Epithelial cell of esophagus (primary cell): ENCODE measurements around the gene DGKZ.

Experiments used
- DNase-seq: peaks from one replicate; pipeline ENCODE4 v3.0.0; 2010; ENCODE audit warnings: low read depth
- H3K4me3 ChIP-seq: 2 replicates; pipeline ENCODE4 v1.5.1; 2011; ENCODE audit warnings: mild to moderate bottlenecking, low read length, control low read depth
- TF ChIP-seq, protein P1 (sequence below): IDR thresholded peaks from 2 replicates; pipeline ENCODE4 v1.5.1; 2011; ENCODE audit warnings: low read depth, mild to moderate bottlenecking, low read length, control low read depth, inconsistent platforms; ENCODE audit not compliant: insufficient read depth; ENCODE audit errors: missing control alignments

DGKZ gene

DNA sequence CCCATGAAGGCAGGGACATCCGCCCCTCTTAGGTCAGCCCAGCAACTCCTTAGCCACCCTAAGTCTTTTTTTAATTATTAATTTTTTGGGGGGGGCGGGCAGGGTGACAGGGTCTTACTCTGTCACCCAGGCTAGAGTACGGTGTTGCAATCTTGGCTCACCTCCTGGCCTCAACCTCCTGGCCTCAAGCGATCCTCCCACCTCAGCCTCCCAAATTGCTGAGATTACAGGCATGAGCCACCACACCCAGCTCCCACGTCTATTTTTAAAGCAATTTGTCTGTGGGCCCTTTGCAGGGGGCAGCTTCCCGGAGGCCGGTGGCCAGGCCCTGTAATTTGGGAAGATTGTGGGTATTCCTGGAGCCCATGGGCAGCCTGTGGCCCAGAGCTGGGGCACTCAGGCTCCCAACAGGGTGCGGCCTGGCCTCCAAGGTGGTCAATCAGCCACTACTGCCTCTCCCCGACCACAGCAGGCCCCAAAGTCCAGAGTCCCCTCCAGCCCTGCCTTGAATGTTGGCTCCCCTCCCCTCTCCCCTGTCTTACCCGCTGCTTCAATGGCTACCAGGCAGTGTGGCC is 42.6 kb upstream of the DGKZ start:
- H3K4me3 ChIP-seq: no peak overlapping the region
- TF ChIP-seq, protein P1, sequence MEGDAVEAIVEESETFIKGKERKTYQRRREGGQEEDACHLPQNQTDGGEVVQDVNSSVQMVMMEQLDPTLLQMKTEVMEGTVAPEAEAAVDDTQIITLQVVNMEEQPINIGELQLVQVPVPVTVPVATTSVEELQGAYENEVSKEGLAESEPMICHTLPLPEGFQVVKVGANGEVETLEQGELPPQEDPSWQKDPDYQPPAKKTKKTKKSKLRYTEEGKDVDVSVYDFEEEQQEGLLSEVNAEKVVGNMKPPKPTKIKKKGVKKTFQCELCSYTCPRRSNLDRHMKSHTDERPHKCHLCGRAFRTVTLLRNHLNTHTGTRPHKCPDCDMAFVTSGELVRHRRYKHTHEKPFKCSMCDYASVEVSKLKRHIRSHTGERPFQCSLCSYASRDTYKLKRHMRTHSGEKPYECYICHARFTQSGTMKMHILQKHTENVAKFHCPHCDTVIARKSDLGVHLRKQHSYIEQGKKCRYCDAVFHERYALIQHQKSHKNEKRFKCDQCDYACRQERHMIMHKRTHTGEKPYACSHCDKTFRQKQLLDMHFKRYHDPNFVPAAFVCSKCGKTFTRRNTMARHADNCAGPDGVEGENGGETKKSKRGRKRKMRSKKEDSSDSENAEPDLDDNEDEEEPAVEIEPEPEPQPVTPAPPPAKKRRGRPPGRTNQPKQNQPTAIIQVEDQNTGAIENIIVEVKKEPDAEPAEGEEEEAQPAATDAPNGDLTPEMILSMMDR: no peak
- no peak for DNase-seq

- DNase-seq: peak; percentile 65
- no peak overlapping the region for H3K4me3 ChIP-seq
- TF ChIP-seq, protein P1: peak; percentile 40
These were observed 42.0 kb upstream of the DGKZ start for GRCh38 chr11:46305295-46305694.

GRCh38 chr11:46306296-46306853 is 40.9 kb upstream of the DGKZ start:
- TF ChIP-seq, protein P1: no peak
- no peak overlapping the region for H3K4me3 ChIP-seq
- no peak for DNase-seq

DNA sequence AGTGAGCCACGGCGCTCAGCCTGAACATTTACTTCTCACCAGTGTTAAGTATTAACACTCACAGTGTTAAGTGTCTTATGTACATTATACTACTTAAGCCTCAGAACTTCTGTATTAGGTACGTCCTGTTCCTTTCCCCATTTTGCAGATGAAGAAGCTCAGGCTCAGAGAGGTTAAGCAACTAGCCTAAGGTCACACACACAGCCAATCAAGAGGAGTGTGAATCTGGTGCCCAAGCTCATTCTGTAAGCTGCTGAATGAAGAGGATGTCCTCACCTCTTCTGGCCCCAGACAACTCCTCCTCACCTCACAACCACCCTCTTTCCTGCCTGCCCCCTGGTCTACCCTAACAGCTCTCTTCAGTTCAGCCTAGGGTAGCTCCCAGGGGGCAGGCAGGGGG is 39.9 kb upstream of the DGKZ start:
- H3K4me3 ChIP-seq: no peak overlapping the region
- no peak for DNase-seq
- TF ChIP-seq, protein P1: no peak

GRCh38 chr11:46307785-46308341 is 39.4 kb upstream of the DGKZ start:
- TF ChIP-seq, protein P1: no peak
- H3K4me3 ChIP-seq: no peak overlapping the region
- DNase-seq: no peak

GRCh38 chr11:46308631-46309419 is 38.4 kb upstream of the DGKZ start:
- DNase-seq: peak; percentile 75
- TF ChIP-seq, protein P1: peak; percentile 90
- no peak overlapping the region for H3K4me3 ChIP-seq

- DNase-seq: peak; percentile 56
- TF ChIP-seq, protein P1: no peak
- H3K4me3 ChIP-seq: no peak overlapping the region
These were observed 37.4 kb upstream of the DGKZ start for GRCh38 chr11:46309814-46310259.
